Astrocyte (in vitro differentiated cells and primary cell): ENCODE results near the gene NTSR1. TPM values are rescaled to one million over a fixed set of nuclear protein-coding genes. Genes with fewer than 3 reads are reported as not detected.

ENCODE experiments used
- DNase-seq: peaks from one replicate; pipeline ENCODE4 v3.0.0-alpha.2; 2010; ENCODE audit warnings: low read depth
- FAIRE-seq: peaks from 2 replicates; lab custom pipeline; 2011; peaks lifted over from hg19 to GRCh38; lab: Jason Lieb, UNC
- H2AFZ ChIP-seq: 2 replicates; pipeline ENCODE4 v1.6.0; 2012; ENCODE audit warnings: low read depth, low read length, inconsistent platforms
- H3K27ac ChIP-seq: 2 replicates; pipeline ENCODE4 v1.5.1; 2011; ENCODE audit warnings: low read depth, low read length, inconsistent platforms
- H3K27me3 ChIP-seq: 2 replicates; pipeline ENCODE4 v1.6.0; 2011; ENCODE audit warnings: low read length, inconsistent platforms; ENCODE audit not compliant: insufficient read depth
- H3K36me3 ChIP-seq: 2 replicates; pipeline ENCODE4 v1.5.1; 2011; ENCODE audit warnings: low read length, inconsistent platforms; ENCODE audit not compliant: insufficient read depth
- H3K4me1 ChIP-seq: 2 replicates; pipeline ENCODE4 v1.5.1; 2011; ENCODE audit warnings: low read length, inconsistent platforms; ENCODE audit not compliant: insufficient read depth
- H3K4me2 ChIP-seq: 2 replicates; pipeline ENCODE4 v1.6.0; 2012; ENCODE audit warnings: low read length, inconsistent platforms
- H3K4me3 ChIP-seq: 2 replicates; pipeline ENCODE4 v1.5.1; 2011; ENCODE audit warnings: low read depth, mild to moderate bottlenecking, low read length, inconsistent platforms; ENCODE audit not compliant: insufficient read depth
- H3K79me2 ChIP-seq: 2 replicates; pipeline ENCODE4 v1.6.0; 2012; ENCODE audit warnings: mild to moderate bottlenecking, low read length, inconsistent platforms; ENCODE audit not compliant: insufficient read depth
- H3K9ac ChIP-seq: 2 replicates; pipeline ENCODE4 v1.6.0; 2012; ENCODE audit warnings: mild to moderate bottlenecking, low read length, inconsistent platforms
- H3K9me3 ChIP-seq: 2 replicates; pipeline ENCODE4 v1.5.1; 2012; ENCODE audit warnings: low read depth, mild to moderate bottlenecking, low read length, inconsistent platforms; ENCODE audit not compliant: insufficient read depth
- H4K20me1 ChIP-seq: 2 replicates; pipeline ENCODE4 v1.6.0; 2012; ENCODE audit warnings: low read length, inconsistent platforms; ENCODE audit not compliant: insufficient read depth
- H3K27ac Mint-ChIP-seq: one replicate; pipeline ENCODE4 v1.8.0; 2021; ENCODE audit warnings: mild to moderate bottlenecking, mixed read lengths; ENCODE audit not compliant: unreplicated experiment
- H3K27me3 Mint-ChIP-seq: one replicate; pipeline ENCODE4 v1.8.0; 2021; ENCODE audit warnings: low read depth, mixed read lengths; ENCODE audit not compliant: unreplicated experiment
- H3K36me3 Mint-ChIP-seq: one replicate; pipeline ENCODE4 v1.8.0; 2021; ENCODE audit warnings: low read depth, mixed read lengths; ENCODE audit not compliant: unreplicated experiment
- H3K4me1 Mint-ChIP-seq: one replicate; pipeline ENCODE4 v1.8.0; 2021; ENCODE audit warnings: low read depth, mixed read lengths; ENCODE audit not compliant: unreplicated experiment
- H3K4me3 Mint-ChIP-seq: one replicate; pipeline ENCODE4 v1.8.0; 2021; ENCODE audit warnings: mild to moderate bottlenecking, moderate library complexity, mixed read lengths; ENCODE audit not compliant: unreplicated experiment
- H3K9me3 Mint-ChIP-seq: one replicate; pipeline ENCODE4 v1.8.0; 2021; ENCODE audit warnings: mild to moderate bottlenecking, mixed read lengths; ENCODE audit not compliant: unreplicated experiment
- EZH2 ChIP-seq: IDR thresholded peaks from 2 replicates; pipeline ENCODE4 v1.6.1; 2012; ENCODE audit warnings: mild to moderate bottlenecking, low read length, inconsistent platforms; ENCODE audit not compliant: insufficient read depth
- total RNA-seq: library from RNA; stranded (reverse); gene quantifications from 2 replicates; pipeline ENCODE4 v1.2.1, GENCODE V29; 2021
- TF ChIP-seq, protein P1 (sequence below): IDR thresholded peaks from 2 replicates; pipeline ENCODE4 v1.5.1; 2011; ENCODE audit warnings: low read depth, mild to moderate bottlenecking, inconsistent platforms, low read length, moderate library complexity; ENCODE audit not compliant: insufficient read depth

Gene NTSR1
- total RNA-seq, 1 donor from 2014 or later: 0.16 TPM

GRCh38 chr20:62770916-62771315 is 62.3 kb downstream of the NTSR1 start:
- H3K4me2 ChIP-seq: no peak overlapping the region
- H3K27ac ChIP-seq: no peak overlapping the region
- H2AFZ ChIP-seq: no peak overlapping the region
- Mint-ChIP-seq H3K27me3 (peaks cover 45% of the 10 kb centered on the region), H3K4me1 (peaks cover 1% of the 10 kb centered on the region), H3K4me3 (no peak overlapping the region), H3K36me3 (no peaks in the 10 kb centered on the region), H3K27ac (no peak overlapping the region), H3K9me3 (no peaks in the 10 kb centered on the region)
- no peaks in the 10 kb centered on the region for H3K36me3 ChIP-seq
- no peak overlapping the region for H3K9ac ChIP-seq
- H3K27me3 ChIP-seq: peaks cover 17% of the 10 kb centered on the region
- H3K4me3 ChIP-seq: no peak overlapping the region
- DNase-seq (no peak), FAIRE-seq (no peak)
- no peaks in the 10 kb centered on the region for H3K9me3 ChIP-seq
- peaks cover 19% of the 10 kb centered on the region for H3K4me1 ChIP-seq
- no peaks in the 10 kb centered on the region for H4K20me1 ChIP-seq
- no peaks in the 10 kb centered on the region for H3K79me2 ChIP-seq
- no peak for TF ChIP-seq EZH2
- TF ChIP-seq, protein P1, sequence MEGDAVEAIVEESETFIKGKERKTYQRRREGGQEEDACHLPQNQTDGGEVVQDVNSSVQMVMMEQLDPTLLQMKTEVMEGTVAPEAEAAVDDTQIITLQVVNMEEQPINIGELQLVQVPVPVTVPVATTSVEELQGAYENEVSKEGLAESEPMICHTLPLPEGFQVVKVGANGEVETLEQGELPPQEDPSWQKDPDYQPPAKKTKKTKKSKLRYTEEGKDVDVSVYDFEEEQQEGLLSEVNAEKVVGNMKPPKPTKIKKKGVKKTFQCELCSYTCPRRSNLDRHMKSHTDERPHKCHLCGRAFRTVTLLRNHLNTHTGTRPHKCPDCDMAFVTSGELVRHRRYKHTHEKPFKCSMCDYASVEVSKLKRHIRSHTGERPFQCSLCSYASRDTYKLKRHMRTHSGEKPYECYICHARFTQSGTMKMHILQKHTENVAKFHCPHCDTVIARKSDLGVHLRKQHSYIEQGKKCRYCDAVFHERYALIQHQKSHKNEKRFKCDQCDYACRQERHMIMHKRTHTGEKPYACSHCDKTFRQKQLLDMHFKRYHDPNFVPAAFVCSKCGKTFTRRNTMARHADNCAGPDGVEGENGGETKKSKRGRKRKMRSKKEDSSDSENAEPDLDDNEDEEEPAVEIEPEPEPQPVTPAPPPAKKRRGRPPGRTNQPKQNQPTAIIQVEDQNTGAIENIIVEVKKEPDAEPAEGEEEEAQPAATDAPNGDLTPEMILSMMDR: no peak

DNA sequence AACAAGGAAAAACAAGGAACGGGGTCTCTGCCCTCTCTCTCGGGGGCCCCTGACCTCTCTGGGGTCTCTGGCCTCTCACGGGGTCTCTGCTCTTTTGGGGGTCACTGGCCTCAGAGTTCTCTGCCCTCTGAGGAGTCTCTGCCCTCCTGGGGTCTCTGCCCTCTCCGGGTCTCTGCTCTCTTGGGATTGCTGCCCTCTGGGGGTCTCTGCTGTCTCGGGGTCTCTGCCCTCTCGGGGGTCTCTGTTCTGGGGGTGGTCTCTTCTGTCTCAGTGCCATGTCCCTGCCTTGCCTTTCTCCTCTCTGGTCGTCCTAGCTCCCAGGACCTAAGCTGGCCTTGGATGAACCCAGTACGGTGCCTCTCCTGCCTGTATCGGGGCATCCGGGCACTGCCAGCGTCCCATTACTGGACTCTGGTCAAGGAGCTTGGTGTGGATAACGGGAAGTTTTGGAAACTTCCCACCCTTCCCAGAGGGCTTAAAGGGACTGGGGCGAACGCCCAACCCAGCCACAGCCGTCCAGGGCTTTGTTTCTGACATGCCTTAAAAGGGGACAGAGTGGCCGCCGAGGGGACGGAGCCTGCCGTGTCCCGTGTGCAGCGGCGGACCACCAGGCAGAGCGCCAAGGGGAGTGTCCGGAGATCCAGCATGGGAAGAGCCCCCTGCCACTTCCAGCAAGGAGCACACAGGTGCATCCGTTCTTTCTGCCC is 62.9 kb downstream of the NTSR1 start:
- Histone ChIP-seq H3K4me3 (no peak overlapping the region), H3K27ac (no peak overlapping the region), H3K9ac (no peak overlapping the region), H3K36me3 (no peaks in the 10 kb centered on the region), H4K20me1 (no peaks in the 10 kb centered on the region), H3K4me2 (no peak overlapping the region), H2AFZ (no peak overlapping the region), H3K4me1 (peaks cover 19% of the 10 kb centered on the region), H3K9me3 (no peaks in the 10 kb centered on the region), H3K79me2 (no peaks in the 10 kb centered on the region), H3K27me3 (peaks cover 14% of the 10 kb centered on the region)
- FAIRE-seq (no peak), DNase-seq (no peak)
- H3K36me3 Mint-ChIP-seq: no peaks in the 10 kb centered on the region
- TF ChIP-seq, protein P1: no peak
- TF ChIP-seq EZH2: no peak
- H3K4me3 Mint-ChIP-seq: no peak overlapping the region
- no peaks in the 10 kb centered on the region for H3K9me3 Mint-ChIP-seq
- no peak overlapping the region for H3K27ac Mint-ChIP-seq
- H3K4me1 Mint-ChIP-seq: no peaks in the 10 kb centered on the region
- peaks cover 41% of the 10 kb centered on the region for H3K27me3 Mint-ChIP-seq

GRCh38 chr20:62772103-62772611 is 63.5 kb downstream of the NTSR1 start:
- no peak for FAIRE-seq
- H3K27ac Mint-ChIP-seq: no peak overlapping the region
- H3K4me1 ChIP-seq: peaks cover 19% of the 10 kb centered on the region

More at GRCh38 chr20:62772103-62772611, 63.5 kb downstream of the NTSR1 start:
- peaks cover 38% of the 10 kb centered on the region for H3K27me3 Mint-ChIP-seq
- no peaks in the 10 kb centered on the region for H3K4me1 Mint-ChIP-seq
- no peaks in the 10 kb centered on the region for H4K20me1 ChIP-seq
- no peak overlapping the region for H3K27ac ChIP-seq
- no peak for TF ChIP-seq EZH2
- TF ChIP-seq, protein P1: no peak
- H3K9me3 Mint-ChIP-seq: no peaks in the 10 kb centered on the region
- no peak overlapping the region for H2AFZ ChIP-seq
- no peak overlapping the region for H3K4me3 Mint-ChIP-seq
- H3K36me3 ChIP-seq: no peaks in the 10 kb centered on the region
- H3K79me2 ChIP-seq: no peaks in the 10 kb centered on the region
- no peak overlapping the region for H3K4me2 ChIP-seq
- H3K9ac ChIP-seq: no peak overlapping the region
- peaks cover 11% of the 10 kb centered on the region for H3K27me3 ChIP-seq
- DNase-seq: no peak
- no peaks in the 10 kb centered on the region for H3K9me3 ChIP-seq
- H3K4me3 ChIP-seq: no peak overlapping the region
- H3K36me3 Mint-ChIP-seq: no peaks in the 10 kb centered on the region
